Esophagus (tissue), 2 donors: ENCODE measurements around the gene ANKRD55. TPM values are rescaled to one million over a fixed set of nuclear protein-coding genes. Genes with fewer than 3 reads are reported as not detected.

Experiments used
- H3K27ac ChIP-seq, 2 donors: one replicate each; pipeline ENCODE4 v1.5.1; 2013; ENCODE audit warnings: low read depth in 2 of 2, mild to moderate bottlenecking in 2 of 2, inconsistent platforms in 1 of 2, low read length in 1 of 2, moderate library complexity in 1 of 2
- H3K27me3 ChIP-seq, 2 donors: one replicate each; pipeline ENCODE4 v1.6.1; 2013; ENCODE audit warnings: low read length in 2 of 2, control low read depth in 1 of 2, mild to moderate bottlenecking in 1 of 2; ENCODE audit not compliant: insufficient read depth in 2 of 2, control insufficient read depth in 1 of 2
- H3K36me3 ChIP-seq, 2 donors: one replicate each; pipeline ENCODE4 v1.6.1; 2013; ENCODE audit warnings: low read length in 1 of 2; ENCODE audit not compliant: control insufficient read depth in 2 of 2, insufficient read depth in 2 of 2
- H3K4me1 ChIP-seq, 2 donors: one replicate each; pipeline ENCODE4 v1.6.1; 2013; ENCODE audit warnings: low read length in 1 of 2; ENCODE audit not compliant: control insufficient read depth in 2 of 2, insufficient read depth in 2 of 2
- H3K4me3 ChIP-seq, 2 donors: one replicate each; pipeline ENCODE4 v1.5.1; 2013; ENCODE audit warnings: low read length in 2 of 2, mild to moderate bottlenecking in 2 of 2, low read depth in 1 of 2, moderate library complexity in 1 of 2
- H3K9me3 ChIP-seq, 2 donors: one replicate each; pipeline ENCODE4 v1.6.1; 2013; ENCODE audit warnings: mild to moderate bottlenecking in 2 of 2, low read depth in 1 of 2, low read length in 1 of 2, moderate library complexity in 1 of 2; ENCODE audit not compliant: control insufficient read depth in 2 of 2, insufficient read depth in 1 of 2
- WGBS, 2 donors: extraction: QIAGEN DNeasy Blood & Tissue Kit; methylation state at CpG; one replicate each; pipeline ENCODE4 v1.1.7; 2013; 5-methylcytosine and 5-hydroxymethylcytosine counted together
- polyA plus RNA-seq, 2 donors: library from polyadenylated mRNA; stranded (reverse); fragments of 200-250 nt; gene quantifications; one replicate each; pipeline ENCODE4 v1.2.3, GENCODE V29; 2013
- donor health status: healthy with polysubstance abuse.
- donor health status: Bipolar disorder and iron deficiency.

The ANKRD55 gene
- polyA plus RNA-seq, 2 donors = 0.04 to 0.06 TPM

GRCh38 chr5:56176871-56177533 lies 56.1 kb downstream of the ANKRD55 start:
- H3K4me1 ChIP-seq = no peaks in the 10 kb centered on the region
- no peaks in the 10 kb centered on the region for H3K27me3 ChIP-seq
- no peak overlapping the region for H3K27ac ChIP-seq
- H3K9me3 ChIP-seq = no peaks in the 10 kb centered on the region
- 66 to 72% methylated on average over 4 of the region's 4 CpGs for WGBS, 2 donors
- no peak overlapping the region for H3K4me3 ChIP-seq
- no peaks in the 10 kb centered on the region for H3K36me3 ChIP-seq

- Histone ChIP-seq H3K4me1 (no peaks in the 10 kb centered on the region), H3K9me3 (no peaks in the 10 kb centered on the region), H3K27ac (no peak overlapping the region), H3K27me3 (no peaks in the 10 kb centered on the region), H3K36me3 (no peaks in the 10 kb centered on the region), H3K4me3 (no peak overlapping the region)
- 66 to 82% methylated on average over 6 of the region's 6 CpGs for whole genome bisulfite sequencing, 2 donors
Measured at GRCh38 chr5:56176155-56176798, 56.9 kb downstream of the ANKRD55 start.

GRCh38 chr5:56175488-56175887 lies 57.6 kb downstream of the ANKRD55 start:
- 15 to 42% methylated on average over 3 of the region's 3 CpGs for WGBS, 2 donors
- Histone ChIP-seq H3K36me3 (no peaks in the 10 kb centered on the region), H3K9me3 (no peaks in the 10 kb centered on the region), H3K27me3 (no peaks in the 10 kb centered on the region), H3K4me1 (no peaks in the 10 kb centered on the region), H3K27ac (peak overlapping the region in 1 of 2 donors; percentile 22), H3K4me3 (no peak overlapping the region)

GRCh38 chr5:56175021-56175420 lies 58.1 kb downstream of the ANKRD55 start:
- peak overlapping the region in 1 of 2 donors; percentile 22 for H3K27ac ChIP-seq
- no peaks in the 10 kb centered on the region for H3K27me3 ChIP-seq
- H3K4me3 ChIP-seq = no peak overlapping the region
- no peaks in the 10 kb centered on the region for H3K4me1 ChIP-seq
- no peaks in the 10 kb centered on the region for H3K36me3 ChIP-seq
- H3K9me3 ChIP-seq = no peaks in the 10 kb centered on the region

GRCh38 chr5:56172241-56172640 lies 60.9 kb downstream of the ANKRD55 start:
- Histone ChIP-seq H3K27ac (no peak overlapping the region), H3K36me3 (no peaks in the 10 kb centered on the region), H3K4me3 (no peak overlapping the region), H3K4me1 (no peaks in the 10 kb centered on the region), H3K27me3 (no peaks in the 10 kb centered on the region), H3K9me3 (no peaks in the 10 kb centered on the region)
- 14 to 49% methylated on average over 1 of the region's 1 CpG for WGBS, 2 donors

- Histone ChIP-seq H3K9me3 (no peaks in the 10 kb centered on the region), H3K4me1 (no peaks in the 10 kb centered on the region), H3K27ac (no peak overlapping the region), H3K4me3 (no peak overlapping the region), H3K36me3 (no peaks in the 10 kb centered on the region), H3K27me3 (no peaks in the 10 kb centered on the region)
- WGBS, 2 donors = 70 to 74% methylated on average over 4 of the region's 4 CpGs
Measured at GRCh38 chr5:56170557-56170956, 62.6 kb downstream of the ANKRD55 start.

- Histone ChIP-seq H3K27me3 (no peaks in the 10 kb centered on the region), H3K36me3 (no peaks in the 10 kb centered on the region), H3K4me3 (no peak overlapping the region), H3K27ac (no peak overlapping the region), H3K4me1 (no peaks in the 10 kb centered on the region), H3K9me3 (no peaks in the 10 kb centered on the region)
Measured at GRCh38 chr5:56169949-56170348, 63.2 kb downstream of the ANKRD55 start.

GRCh38 chr5:56169281-56169680 lies 63.8 kb downstream of the ANKRD55 start:
- H3K4me3 ChIP-seq = no peak overlapping the region
- 70 to 76% methylated on average over 2 of the region's 2 CpGs for WGBS, 2 donors
- H3K27ac ChIP-seq = no peak overlapping the region
- H3K4me1 ChIP-seq = no peaks in the 10 kb centered on the region
- H3K27me3 ChIP-seq = no peaks in the 10 kb centered on the region
- no peaks in the 10 kb centered on the region for H3K36me3 ChIP-seq
- no peaks in the 10 kb centered on the region for H3K9me3 ChIP-seq

GRCh38 chr5:56168066-56168478 lies 65.1 kb downstream of the ANKRD55 start:
- WGBS, 2 donors = 82 to 89% methylated on average over 8 of the region's 8 CpGs
- H3K4me3 ChIP-seq = no peak overlapping the region
- no peaks in the 10 kb centered on the region for H3K9me3 ChIP-seq
- no peaks in the 10 kb centered on the region for H3K36me3 ChIP-seq
- H3K27ac ChIP-seq = no peak overlapping the region
- H3K27me3 ChIP-seq = no peaks in the 10 kb centered on the region
- H3K4me1 ChIP-seq = no peaks in the 10 kb centered on the region

GRCh38 chr5:56167519-56167918 lies 65.6 kb downstream of the ANKRD55 start:
- H3K4me1 ChIP-seq = no peaks in the 10 kb centered on the region
- no peak overlapping the region for H3K27ac ChIP-seq
- H3K9me3 ChIP-seq = no peaks in the 10 kb centered on the region
- no peak overlapping the region for H3K4me3 ChIP-seq
- no peaks in the 10 kb centered on the region for H3K27me3 ChIP-seq
- WGBS, 2 donors = 54 to 70% methylated on average over 2 of the region's 2 CpGs
- no peaks in the 10 kb centered on the region for H3K36me3 ChIP-seq
